ENCODE results near the gene TMEM163.
"Not testable (repeated sequence)": the region's sequence is repeated elsewhere in the genome, so short reads cannot be mapped to it uniquely, and the experiment has no call there.

Gene TMEM163

GRCh38 chr2:134583997-134584520 is 134.7 kb downstream of the TMEM163 start:
- in situ Hi-C loops (cut with MboI; ENCODE audit: low sequenced_read_pairs), result no loop called here

GRCh38 chr2:134583462-134583861 is 135.3 kb downstream of the TMEM163 start:
- in situ Hi-C loops (cut with MboI; ENCODE audit: low sequenced_read_pairs), result no loop called here

- in situ Hi-C loops (cut with MboI; ENCODE audit: low sequenced_read_pairs), result no loop called here
Measured at GRCh38 chr2:134582547-134582899, 136.3 kb downstream of the TMEM163 start.

- in situ Hi-C loops (cut with MboI; ENCODE audit: low sequenced_read_pairs), result no loop called here
Measured at GRCh38 chr2:134581877-134582546, 136.8 kb downstream of the TMEM163 start.

GRCh38 chr2:134578316-134578715 is 140.5 kb downstream of the TMEM163 start:
- in situ Hi-C loops (cut with MboI; ENCODE audit: low sequenced_read_pairs), result no loop called here

GRCh38 chr2:134576478-134576877 is 142.3 kb downstream of the TMEM163 start:
- in situ Hi-C loops (cut with MboI; ENCODE audit: low sequenced_read_pairs), result no loop called here

- in situ Hi-C loops (cut with MboI; ENCODE audit: low sequenced_read_pairs), result no loop called here
Measured at GRCh38 chr2:134575888-134576287, 142.9 kb downstream of the TMEM163 start.

GRCh38 chr2:134574611-134575330 is 144.0 kb downstream of the TMEM163 start:
- in situ Hi-C loops (cut with MboI; ENCODE audit: low sequenced_read_pairs), result no loop called here

- in situ Hi-C loops (cut with MboI; ENCODE audit: low sequenced_read_pairs), result no loop called here
Measured at GRCh38 chr2:134573724-134574123, 145.1 kb downstream of the TMEM163 start.

GRCh38 chr2:134573085-134573370 is 145.8 kb downstream of the TMEM163 start:
- in situ Hi-C loops (cut with MboI; ENCODE audit: low sequenced_read_pairs), result no loop called here

- in situ Hi-C loops (cut with MboI; ENCODE audit: low sequenced_read_pairs), result no loop called here
Measured at GRCh38 chr2:134572314-134573084, 146.3 kb downstream of the TMEM163 start.

- in situ Hi-C loops (cut with MboI; ENCODE audit: low sequenced_read_pairs), result no loop called here
Measured at GRCh38 chr2:134570676-134571075, 148.1 kb downstream of the TMEM163 start.

GRCh38 chr2:134568413-134568812 is 150.4 kb downstream of the TMEM163 start:
- in situ Hi-C loops (cut with MboI; ENCODE audit: low sequenced_read_pairs), result no loop called here

- in situ Hi-C loops (cut with MboI; ENCODE audit: low sequenced_read_pairs), result no loop called here
Measured at GRCh38 chr2:134567666-134568065, 151.1 kb downstream of the TMEM163 start.

GRCh38 chr2:134564955-134565354 is 153.8 kb downstream of the TMEM163 start:
- in situ Hi-C loops (cut with MboI; ENCODE audit: low sequenced_read_pairs), result not testable (repeated sequence)

- in situ Hi-C loops (cut with MboI; ENCODE audit: low sequenced_read_pairs), result no loop called here
Measured at GRCh38 chr2:134564549-134564948, 154.3 kb downstream of the TMEM163 start.

GRCh38 chr2:134558208-134558830 is 160.5 kb downstream of the TMEM163 start:
- in situ Hi-C loops (cut with MboI; ENCODE audit: low sequenced_read_pairs), result no loop called here

- in situ Hi-C loops (cut with MboI; ENCODE audit: low sequenced_read_pairs), result no loop called here
Measured at GRCh38 chr2:134555411-134555810, 163.4 kb downstream of the TMEM163 start.

- in situ Hi-C loops (cut with MboI; ENCODE audit: low sequenced_read_pairs), result no loop called here
Measured at GRCh38 chr2:134553657-134554056, 165.1 kb downstream of the TMEM163 start.

GRCh38 chr2:134550566-134551164 is 168.1 kb downstream of the TMEM163 start:
- in situ Hi-C loops (cut with MboI; ENCODE audit: low sequenced_read_pairs), result no loop called here

GRCh38 chr2:134549104-134549503 is 169.7 kb downstream of the TMEM163 start:
- in situ Hi-C loops (cut with MboI; ENCODE audit: low sequenced_read_pairs), result no loop called here
